H1 (cell line): Measurements from ENCODE around the gene SIK2. TPM values are rescaled to one million over a fixed set of nuclear protein-coding genes. Genes with fewer than 3 reads are reported as not detected.

ENCODE experiments used
- CTCF ChIA-PET: fragments of 300-600 bp; sonication (Branson Sonifier 250); formaldehyde crosslinking; loops from one replicate; lab custom pipeline; 2021; ENCODE audit not compliant: partially characterized antibody; lab: Charles Lee
- POLR2A ChIA-PET: fragments of 300-600 bp; sonication (Branson Sonifier 250); formaldehyde crosslinking; loops from one replicate; lab custom pipeline; 2021; ENCODE audit warnings: inconsistent platforms; ENCODE audit not compliant: partially characterized antibody; lab: Charles Lee
- DNase-seq, 2 experiments: peaks; one replicate each; pipeline versions ENCODE4 v3.0.0 to v3.0.0-alpha.2; 2010 to 2022; ENCODE audit warnings: low spot score in 2 of 2, low read depth in 1 of 2, mixed read lengths in 1 of 2
- FAIRE-seq: peaks from 2 replicates; lab custom pipeline; 2011; peaks lifted over from hg19 to GRCh38; lab: Jason Lieb, UNC
- H2AFZ ChIP-seq: 2 replicates; pipeline ENCODE4 v1.8.1; 2012; ENCODE audit warnings: low read length, inconsistent platforms
- H2AK5ac ChIP-seq: 2 replicates; pipeline ENCODE4 v1.6.1; 2013; ENCODE audit warnings: low read depth, low read length
- H2BK120ac ChIP-seq: replicated peaks from 2 replicates; pipeline ENCODE3; 2013; ENCODE audit warnings: low read depth, low read length, inconsistent platforms
- H2BK12ac ChIP-seq: 2 replicates; pipeline ENCODE4 v1.6.1; 2013; ENCODE audit warnings: low read depth, low read length
- H2BK15ac ChIP-seq: 2 replicates; pipeline ENCODE4 v1.6.1; 2013; ENCODE audit warnings: low read length
- H2BK20ac ChIP-seq: 2 replicates; pipeline ENCODE4 v1.6.1; 2013; ENCODE audit warnings: low read length
- H2BK5ac ChIP-seq: 2 replicates; pipeline ENCODE4 v1.6.1; 2013; ENCODE audit warnings: low read depth, low read length
- H3K14ac ChIP-seq: 2 replicates; pipeline ENCODE4 v1.6.1; 2013; ENCODE audit warnings: inconsistent platforms; ENCODE audit not compliant: insufficient read length
- H3K18ac ChIP-seq: 2 replicates; pipeline ENCODE4 v1.6.1; 2013; ENCODE audit warnings: low read length; ENCODE audit errors: extremely low read depth
- H3K23ac ChIP-seq: 2 replicates; pipeline ENCODE4 v1.6.1; 2013; ENCODE audit warnings: inconsistent platforms; ENCODE audit not compliant: insufficient read length
- H3K23me2 ChIP-seq: 2 replicates; pipeline ENCODE4 v1.6.1; 2013; ENCODE audit warnings: low read depth, low read length
- H3K27ac ChIP-seq: 2 replicates; pipeline ENCODE4 v1.6.1; 2011; ENCODE audit warnings: low read depth, low read length, inconsistent platforms
- H3K27me3 ChIP-seq, 4 experiments: replicated peaks in 1 of 4; 1 replicate in 1 of 4; 2 replicates in 3 of 4; pipeline versions ENCODE4 v1.6.1 to v1.8.1; 2011 to 2013; ENCODE audit warnings: low read length in 3 of 4, mild to moderate bottlenecking in 3 of 4, inconsistent platforms in 2 of 4, mixed read lengths in 2 of 4, moderate library complexity in 1 of 4; ENCODE audit not compliant: control insufficient read depth in 3 of 4, insufficient read depth in 3 of 4; ENCODE audit errors: extremely low read depth in 1 of 4
- H3K36me3 ChIP-seq, 4 experiments: 2 replicates each; pipeline versions ENCODE4 v1.6.1 to v1.8.1; 2011 to 2013; ENCODE audit warnings: mild to moderate bottlenecking in 4 of 4, low read length in 3 of 4, moderate library complexity in 2 of 4, control low read depth in 1 of 4, inconsistent platforms in 1 of 4; ENCODE audit not compliant: insufficient read depth in 4 of 4, control insufficient read depth in 2 of 4
- H3K4ac ChIP-seq: replicated peaks from 2 replicates; pipeline ENCODE3; 2013; ENCODE audit warnings: low read length, low read depth, mixed read lengths, inconsistent platforms; ENCODE audit not compliant: insufficient read length
- H3K4me1 ChIP-seq, 4 experiments: replicated peaks in 1 of 4; 1 replicate in 1 of 4; 2 replicates in 3 of 4; pipeline versions ENCODE4 v1.6.1 to v1.8.1; 2011 to 2013; ENCODE audit warnings: low read length in 3 of 4, inconsistent platforms in 2 of 4, mixed read lengths in 1 of 4; ENCODE audit not compliant: insufficient read depth in 4 of 4, control insufficient read depth in 3 of 4
- H3K4me2 ChIP-seq, 2 experiments: 2 replicates each; pipeline versions ENCODE4 v1.6.1 to v1.8.1; 2011 to 2013; ENCODE audit warnings: low read depth in 2 of 2, low read length in 2 of 2, control low read depth in 1 of 2, inconsistent platforms in 1 of 2, mild to moderate bottlenecking in 1 of 2; ENCODE audit not compliant: insufficient read depth in 1 of 2
- H3K4me3 ChIP-seq, 4 experiments: fragments of 200-600, 300-600 bp in 1 of 4; sonication (generic), shearing (Covaris generic), sonication (Bioruptor Twin) in 1 of 4; 2 replicates each; pipeline versions ENCODE4 v1.5.1 to v1.8.1; 2011 to 2016; ENCODE audit warnings: low read length in 4 of 4, low read depth in 3 of 4, control low read depth in 2 of 4, inconsistent platforms in 2 of 4, mild to moderate bottlenecking in 2 of 4, mixed read lengths in 1 of 4, moderate library complexity in 1 of 4; ENCODE audit not compliant: insufficient read depth in 2 of 4; ENCODE audit errors: extremely low read depth in 1 of 4
- H3K56ac ChIP-seq: replicated peaks from 2 replicates; pipeline ENCODE3; 2013; ENCODE audit warnings: low read depth, mild to moderate bottlenecking, mixed read lengths, low read length, inconsistent platforms; ENCODE audit not compliant: insufficient read length
- H3K79me1 ChIP-seq: 2 replicates; pipeline ENCODE4 v1.6.1; 2013; ENCODE audit warnings: low read depth, low read length, control low read depth
- H3K79me2 ChIP-seq, 2 experiments: 2 replicates each; pipeline versions ENCODE4 v1.6.1 to v1.8.1; 2012 to 2013; ENCODE audit warnings: low read length in 2 of 2, mild to moderate bottlenecking in 2 of 2, inconsistent platforms in 1 of 2; ENCODE audit not compliant: insufficient read depth in 2 of 2, control insufficient read depth in 1 of 2
- H3K9ac ChIP-seq, 4 experiments: replicated peaks in 1 of 4; 1 replicate in 1 of 4; 2 replicates in 3 of 4; pipeline versions ENCODE4 v1.6.1 to v1.8.1; 2011 to 2013; ENCODE audit warnings: low read depth in 3 of 4, low read length in 3 of 4, control low read depth in 2 of 4, mild to moderate bottlenecking in 2 of 4, moderate library complexity in 2 of 4, inconsistent platforms in 1 of 4; ENCODE audit errors: extremely low read depth in 1 of 4
- H3K9me3 ChIP-seq, 2 experiments: 2 replicates each; pipeline versions ENCODE4 v1.6.1 to v1.8.1; 2012 to 2013; ENCODE audit warnings: mild to moderate bottlenecking in 2 of 2, moderate library complexity in 2 of 2, control low read depth in 1 of 2, inconsistent platforms in 1 of 2, low read depth in 1 of 2, low read length in 1 of 2, mixed read lengths in 1 of 2; ENCODE audit not compliant: insufficient read depth in 2 of 2
- H4K20me1 ChIP-seq, 2 experiments: replicated peaks in 1 of 2; 2 replicates each; pipeline versions ENCODE3 to v1.8.1; 2011 to 2013; ENCODE audit warnings: inconsistent platforms in 2 of 2, low read length in 2 of 2, mild to moderate bottlenecking in 1 of 2; ENCODE audit not compliant: insufficient read depth in 2 of 2, control insufficient read depth in 1 of 2
- H4K5ac ChIP-seq: 2 replicates; pipeline ENCODE4 v1.6.1; 2013; ENCODE audit warnings: low read length, low read depth, mixed read lengths, inconsistent platforms; ENCODE audit not compliant: insufficient read length
- H4K8ac ChIP-seq: 2 replicates; pipeline ENCODE4 v1.8.0; 2013; ENCODE audit warnings: mild to moderate bottlenecking, moderate library complexity, low read length, inconsistent platforms; ENCODE audit not compliant: insufficient read depth; ENCODE audit errors: extremely low read depth
- H4K91ac ChIP-seq: replicated peaks from 2 replicates; pipeline ENCODE3; 2013; ENCODE audit warnings: low read length, mixed read lengths, inconsistent platforms; ENCODE audit not compliant: insufficient read length
- ATF2 ChIP-seq: IDR thresholded peaks from 2 replicates; pipeline ENCODE4 v1.6.1; 2012; ENCODE audit warnings: low read length, inconsistent platforms
- CHD2 ChIP-seq: IDR thresholded peaks from 2 replicates; pipeline ENCODE4 v1.6.1; 2012; ENCODE audit warnings: low read length, improper control_type of control experiment
- FOSL1 ChIP-seq: IDR thresholded peaks from 2 replicates; pipeline ENCODE4 v1.6.1; 2011; ENCODE audit warnings: mild to moderate bottlenecking, low read depth, low read length, moderate library complexity; ENCODE audit not compliant: insufficient read depth
- HDAC2 ChIP-seq, 2 experiments: fragments of 300-600 bp in 1 of 2; sonication (generic) in 1 of 2; IDR thresholded peaks; 2 replicates each; pipeline ENCODE4 v1.6.1; 2011 to 2012; ENCODE audit warnings: low read depth in 2 of 2, low read length in 2 of 2, mild to moderate bottlenecking in 2 of 2, moderate library complexity in 2 of 2, borderline replicate concordance in 1 of 2, inconsistent platforms in 1 of 2
- HDAC6 ChIP-seq: IDR thresholded peaks from one replicate; pipeline ENCODE4 v1.7.1; 2012; ENCODE audit warnings: low read depth, mild to moderate bottlenecking, inconsistent platforms, low read length, moderate library complexity
- POLR2AphosphoS5 ChIP-seq: IDR thresholded peaks from 2 replicates; pipeline ENCODE4 v1.6.1; 2011; ENCODE audit warnings: low read depth, low read length
- POU5F1 ChIP-seq: IDR thresholded peaks from 2 replicates; pipeline ENCODE4 v1.6.1; 2011; ENCODE audit warnings: low read depth, mild to moderate bottlenecking, low read length, moderate library complexity
- RNF2 ChIP-seq: fragments of 200-900, 300-1000 bp; sonication (generic); IDR thresholded peaks from 2 replicates; pipeline ENCODE4 v1.7.1; 2016; ENCODE audit warnings: borderline replicate concordance, low read depth, mild to moderate bottlenecking, antibody characterized with exemption, low read length; ENCODE audit not compliant: poor library complexity, severe bottlenecking; ENCODE audit errors: missing control alignments
- RXRA ChIP-seq: IDR thresholded peaks from 2 replicates; pipeline ENCODE4 v1.6.1; 2011; ENCODE audit warnings: low read depth, mild to moderate bottlenecking, low read length, moderate library complexity; ENCODE audit not compliant: insufficient read depth
- SP2 ChIP-seq: IDR thresholded peaks from 2 replicates; pipeline ENCODE4 v1.6.1; 2012; ENCODE audit warnings: mild to moderate bottlenecking, low read length, inconsistent platforms
- SP4 ChIP-seq: IDR thresholded peaks from 2 replicates; pipeline ENCODE4 v1.6.1; 2012; ENCODE audit warnings: low read length, inconsistent platforms
- TAF7 ChIP-seq: optimal IDR thresholded peaks from 2 replicates; pipeline ENCODE3; 2011; ENCODE audit warnings: low read depth, mild to moderate bottlenecking, inconsistent platforms, low read length, moderate library complexity, borderline replicate concordance
- TBP ChIP-seq: IDR thresholded peaks from 2 replicates; pipeline ENCODE4 v1.6.1; 2011; ENCODE audit warnings: low read depth, low read length, improper control_type of control experiment
- WGBS, 2 experiments: shearing (Covaris generic) in 1 of 2; methylation state at CpG; one replicate each; pipeline versions ENCODE4 v1.1.6 to v1.1.7; 2013 to 2015; ENCODE audit warnings: low lambda C conversion rate in 2 of 2, mixed read lengths in 2 of 2, inconsistent platforms in 1 of 2, low coverage in 1 of 2, missing lambda C conversion rate in 1 of 2; ENCODE audit not compliant: insufficient replicate concordance in 2 of 2, insufficient coverage in 1 of 2, insufficient read length in 1 of 2; ENCODE audit errors: extremely low coverage in 1 of 2, missing lambda C conversion rate in 1 of 2; 5-methylcytosine and 5-hydroxymethylcytosine counted together
- polyA plus RNA-seq, 7 experiments: library from polyadenylated mRNA; depleted of rRNA in 3 of 7; stranded (reverse) in 5 of 7; unstranded in 2 of 7; fragments of >200 nt in 5 of 7; fragments of 200-250 nt in 2 of 7; gene quantifications; 1 replicate in 5 of 7; 2 replicates in 1 of 7; 4 replicates in 1 of 7; pipeline versions ENCODE4 v1.2.1 to v1.2.3, GENCODE V29; 2011 to 2013; ENCODE audit warnings: missing spikeins in 2 of 7, mixed read lengths in 2 of 7
- total RNA-seq: library from RNA; stranded (reverse); fragmentation: NEBNext Ultra II Directional; extraction: Animal tissue kit (Norgen Biotek cat#: 25700); gene quantifications from 2 replicates; pipeline ENCODE4 v1.2.1, GENCODE V29; 2021

SIK2 gene
- total and polyA plus RNA-seq, 2 of the 8 experiments (the other 6 are each of a cell fraction or from before 2014, with no cell fraction given), result 8.8 to 11.2 TPM

- H2BK20ac ChIP-seq, result no peak overlapping the region
- H3K79me2 ChIP-seq, result no peaks in the 10 kb centered on the region
- FAIRE-seq (no peak), DNase-seq (no peak)
- H2BK120ac ChIP-seq, result no peak overlapping the region
- no peak overlapping the region for H3K4ac ChIP-seq
- H3K23me2 ChIP-seq, result peaks cover 2% of the 10 kb centered on the region; the same call in 1 of the 2 replicates
- H4K5ac ChIP-seq, result no peak overlapping the region
- no peak overlapping the region for H2BK12ac ChIP-seq
- H2BK5ac ChIP-seq, result no peak overlapping the region
- no peak overlapping the region for H4K8ac ChIP-seq
- no peak overlapping the region for H3K56ac ChIP-seq
- no peak overlapping the region for H3K9ac ChIP-seq
- H3K27ac ChIP-seq, result no peak overlapping the region
- H3K23ac ChIP-seq, result no peak overlapping the region
- H2BK15ac ChIP-seq, result no peak overlapping the region
- no peaks in the 10 kb centered on the region for H3K79me1 ChIP-seq
- no peak overlapping the region for H2AFZ ChIP-seq
- H3K4me2 ChIP-seq, result no peak overlapping the region
- no peaks in the 10 kb centered on the region for H3K4me1 ChIP-seq
- no peaks in the 10 kb centered on the region for H3K36me3 ChIP-seq
- CTCF ChIA-PET, result interaction anchor here (1.6 kb wide), 1 partner anchor 10 kb away, joined by 5 read pairs; no protein-coding TSS in a partner anchor
- no peak overlapping the region for H3K4me3 ChIP-seq
- no peak overlapping the region for H4K91ac ChIP-seq
- no peak overlapping the region for H3K14ac ChIP-seq
- no peak overlapping the region for H2AK5ac ChIP-seq
- POLR2A ChIA-PET, result no interaction called here
- H3K27me3 ChIP-seq, result no peaks in the 10 kb centered on the region
- peaks cover 0 to 3% of the 10 kb centered on the region in 2 experiments for H4K20me1 ChIP-seq
- 100% methylated on average over 1 of the region's 1 CpG; no CpG with 5 or more reads in 1 of the 2 experiments for WGBS, 2 experiments
- H3K9me3 ChIP-seq, result no peaks in the 10 kb centered on the region
- no peak overlapping the region for H3K18ac ChIP-seq
- no peak for TF ChIP-seq HDAC6
- TF ChIP-seq CHD2, result no peak
- no peak for TF ChIP-seq HDAC2 (IDR thresholded peaks at IDR 0.05; ENCODE audit: borderline replicate concordance in 1 of 2, low read depth in 2 of 2, low read length in 2 of 2)
- no peak for TF ChIP-seq SP4
- TF ChIP-seq TAF7, result no peak
- no peak for TF ChIP-seq POLR2AphosphoS5
- no peak for TF ChIP-seq FOSL1
- TF ChIP-seq RXRA, result no peak
- TF ChIP-seq SP2, result no peak
- no peak for TF ChIP-seq ATF2
- no peak for TF ChIP-seq TBP
- no peak for TF ChIP-seq POU5F1
- no peak for TF ChIP-seq RNF2
Measured at GRCh38 chr11:111668980-111669379, 66.7 kb downstream of the SIK2 start.
